ENCODE results near the gene TFF1. TPM values are rescaled to one million over a fixed set of nuclear protein-coding genes. Genes with fewer than 3 reads are reported as not detected.
"Not testable (repeated sequence)": the region's sequence is repeated elsewhere in the genome, so short reads cannot be mapped to it uniquely, and the experiment has no call there.

TFF1 gene
- not detected for total RNA-seq (ENCODE audit: insufficient read depth, low replicate concordance)

GRCh38 chr21:42366292-42367010, at the start of gene TFF1:
TSS of gene TFF1 (minus strand) at chr21:42366535. CDS start at chr21:42366495, 40 bp downstream.
- DNase-seq (ENCODE audit: low spot score): peak; percentile 2

GRCh38 chr21:42414928-42415769, 48.8 kb upstream of the TFF1 start:
- DNase-seq (ENCODE audit: low spot score): no peak

- DNase-seq (ENCODE audit: low spot score): no peak
Observed at GRCh38 chr21:42414553-42414927, 48.2 kb upstream of the TFF1 start.

GRCh38 chr21:42414066-42414465, 47.7 kb upstream of the TFF1 start:
- DNase-seq (ENCODE audit: low spot score): no peak

GRCh38 chr21:42413500-42413899, 47.2 kb upstream of the TFF1 start:
- DNase-seq (ENCODE audit: low spot score): no peak

GRCh38 chr21:42413093-42413492, 46.8 kb upstream of the TFF1 start:
- no peak for DNase-seq (ENCODE audit: low spot score)

- DNase-seq (ENCODE audit: low spot score): no peak
Observed at GRCh38 chr21:42412636-42412933, 46.2 kb upstream of the TFF1 start.

- no peak for DNase-seq (ENCODE audit: low spot score)
Observed at GRCh38 chr21:42411891-42412635, 45.7 kb upstream of the TFF1 start.

GRCh38 chr21:42411197-42411869, 45.0 kb upstream of the TFF1 start:
- DNase-seq (ENCODE audit: low spot score): no peak

- DNase-seq (ENCODE audit: low spot score): no peak
Observed at GRCh38 chr21:42409366-42409765, 43.0 kb upstream of the TFF1 start.

- DNase-seq (ENCODE audit: low spot score): not testable (repeated sequence)
Observed at GRCh38 chr21:42408718-42409117, 42.4 kb upstream of the TFF1 start.

- no peak for DNase-seq (ENCODE audit: low spot score)
Observed at GRCh38 chr21:42407476-42407875, 41.1 kb upstream of the TFF1 start.

GRCh38 chr21:42406866-42407265, 40.5 kb upstream of the TFF1 start:
- DNase-seq (ENCODE audit: low spot score): no peak

- DNase-seq (ENCODE audit: low spot score): no peak
Observed at GRCh38 chr21:42406201-42406621, 39.9 kb upstream of the TFF1 start.

- DNase-seq (ENCODE audit: low spot score): no peak
Observed at GRCh38 chr21:42405064-42406013, 39.0 kb upstream of the TFF1 start.

- DNase-seq (ENCODE audit: low spot score): no peak
Observed at GRCh38 chr21:42404539-42404938, 38.2 kb upstream of the TFF1 start.

GRCh38 chr21:42403611-42404231, 37.4 kb upstream of the TFF1 start, which contains the start of gene UBASH3A:
TSS of gene UBASH3A (plus strand) at chr21:42403902. CDS start at chr21:42403946, 44 bp downstream.
- no peak for DNase-seq (ENCODE audit: low spot score)

GRCh38 chr21:42401820-42402251, 35.5 kb upstream of the TFF1 start:
- no peak for DNase-seq (ENCODE audit: low spot score)

- no peak for DNase-seq (ENCODE audit: low spot score)
Observed at GRCh38 chr21:42401154-42401553, 34.8 kb upstream of the TFF1 start.

- DNase-seq (ENCODE audit: low spot score): no peak
Observed at GRCh38 chr21:42400525-42400924, 34.2 kb upstream of the TFF1 start.

Data from umbilical cord (tissue), 2 donors.